ENCODE measurements around the gene TCF7L2.

The TCF7L2 gene

DNA sequence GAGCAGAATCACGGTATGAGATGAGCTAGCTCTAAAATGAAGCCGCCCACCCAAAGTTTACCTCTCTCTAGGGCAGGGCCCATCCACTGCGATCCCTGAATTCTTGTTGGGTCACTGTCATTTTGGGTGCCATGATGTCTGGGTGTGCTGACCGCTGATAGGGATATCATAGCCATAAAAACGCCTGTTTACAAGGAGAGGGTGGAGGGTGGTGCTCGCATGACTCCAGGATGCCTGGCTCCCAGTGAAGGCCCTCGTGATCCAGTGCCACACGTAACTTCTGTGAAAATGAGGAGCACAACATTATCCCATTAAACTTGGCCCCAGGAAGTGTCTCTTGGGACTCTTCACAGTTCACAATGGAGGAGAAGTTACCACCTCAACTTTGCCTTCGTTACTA is 139.5 kb downstream of the TCF7L2 start:
- H3K27me3 ChIP-seq (ENCODE audit: insufficient read depth, insufficient read length) = no peaks in the 10 kb centered on the region
- H3K9me3 ChIP-seq (ENCODE audit: insufficient read depth, low read length) = no peaks in the 10 kb centered on the region
- no peak for DNase-seq (ENCODE audit: low read depth, low spot score)
- TF ChIP-seq ZNF274 (IDR thresholded peaks at IDR 0.05; ENCODE audit: low read depth, low read length) = no peak
- no peaks in the 10 kb centered on the region for H3K4me1 ChIP-seq (ENCODE audit: insufficient read depth, insufficient read length)
- no peak overlapping the region for H3K4me3 ChIP-seq (ENCODE audit: insufficient read length, low read depth)
- H3K36me3 ChIP-seq (ENCODE audit: insufficient read depth, insufficient read length, low read length) = peaks cover 36% of the 10 kb centered on the region
- no peak overlapping the region for H3K9ac ChIP-seq (ENCODE audit: insufficient read length, low read depth)

DNA sequence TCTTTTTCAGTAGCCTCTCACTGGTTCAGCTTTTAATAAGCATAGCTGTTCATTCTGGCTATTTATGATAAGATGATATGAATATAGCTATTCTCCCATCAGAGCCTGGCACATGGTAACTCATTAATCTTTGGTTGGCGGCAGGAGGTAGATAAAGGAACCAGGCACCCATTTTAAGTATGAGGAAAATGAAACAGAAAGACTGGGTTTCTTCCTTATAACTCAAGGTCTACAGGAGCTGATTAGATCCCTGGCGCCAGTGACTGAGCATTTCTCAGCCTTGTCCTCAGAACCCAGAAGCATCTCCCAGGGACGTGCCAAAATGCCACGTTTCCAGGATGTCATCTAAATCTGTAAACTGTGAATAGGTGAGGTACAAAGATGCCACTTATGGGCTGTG is 141.9 kb downstream of the TCF7L2 start:
- Histone ChIP-seq H3K9ac (ENCODE audit: insufficient read length, low read depth) (no peak overlapping the region), H3K36me3 (ENCODE audit: insufficient read depth, insufficient read length, low read length) (peaks cover 50% of the 10 kb centered on the region), H3K27me3 (ENCODE audit: insufficient read depth, insufficient read length) (no peaks in the 10 kb centered on the region), H3K4me1 (ENCODE audit: insufficient read depth, insufficient read length) (peaks cover 3% of the 10 kb centered on the region), H3K4me3 (ENCODE audit: insufficient read length, low read depth) (no peak overlapping the region), H3K9me3 (ENCODE audit: insufficient read depth, low read length) (no peaks in the 10 kb centered on the region)
- TF ChIP-seq YY1 (IDR thresholded peaks at IDR 0.05; ENCODE audit: insufficient read depth, insufficient read length) (no peak), ZNF274 (IDR thresholded peaks at IDR 0.05; ENCODE audit: low read depth, low read length) (no peak), SUZ12 (IDR thresholded peaks at IDR 0.05; ENCODE audit: extremely low read depth, insufficient read depth, insufficient read length) (no peak)
- no peak for DNase-seq (ENCODE audit: low read depth, low spot score)

DNA sequence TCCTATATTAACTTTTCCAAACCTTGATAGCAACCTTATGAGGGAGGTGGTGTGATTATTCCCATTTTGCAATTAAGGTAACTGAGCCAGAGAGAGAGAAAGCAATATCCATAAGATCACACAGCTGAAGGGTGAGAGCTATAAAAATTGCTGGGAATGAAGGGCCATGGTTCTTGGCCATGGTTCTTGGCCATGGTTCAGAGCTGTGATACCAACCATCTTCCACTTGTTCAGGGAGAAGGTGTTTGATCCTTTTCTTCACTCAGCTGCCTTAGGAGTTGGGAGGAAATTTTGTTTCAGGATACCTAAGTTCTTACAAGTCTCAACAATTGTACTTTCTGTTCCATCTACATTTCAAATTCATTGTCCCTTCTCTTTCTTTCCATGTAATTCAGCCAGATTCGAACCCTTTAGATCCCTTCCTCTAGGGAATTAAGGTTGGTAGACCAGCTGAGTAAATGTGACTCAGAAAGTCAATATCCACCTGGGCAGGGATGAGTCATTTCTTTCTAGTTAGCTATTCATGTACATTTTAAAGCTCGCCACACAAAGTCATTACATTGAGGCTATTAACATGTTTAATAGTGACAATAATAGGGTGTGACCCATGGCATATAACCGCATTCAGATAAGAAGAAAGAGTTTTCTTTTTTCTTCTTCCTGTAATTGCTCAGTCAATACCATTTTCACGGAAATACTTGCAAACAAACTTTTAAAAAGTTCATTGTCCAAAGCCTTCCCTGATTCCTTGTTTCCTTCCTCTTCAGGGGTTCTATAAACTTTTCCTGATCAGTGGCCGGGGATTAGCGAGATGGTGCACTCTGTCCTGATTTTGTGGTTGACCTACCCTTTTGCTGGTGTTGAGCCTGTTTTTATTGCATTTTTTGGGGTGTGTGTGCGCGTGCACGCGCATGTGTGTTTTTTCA is 143.4 kb downstream of the TCF7L2 start:
- peaks cover 48% of the 10 kb centered on the region for H3K36me3 ChIP-seq (ENCODE audit: insufficient read depth, insufficient read length, low read length)
- DNase-seq (ENCODE audit: low read depth, low spot score) = no peak
- no peaks in the 10 kb centered on the region for H3K27me3 ChIP-seq (ENCODE audit: insufficient read depth, insufficient read length)
- no peak overlapping the region for H3K9ac ChIP-seq (ENCODE audit: insufficient read length, low read depth)
- no peaks in the 10 kb centered on the region for H3K9me3 ChIP-seq (ENCODE audit: insufficient read depth, low read length)
- H3K4me1 ChIP-seq (ENCODE audit: insufficient read depth, insufficient read length) = peaks cover 3% of the 10 kb centered on the region
- TF ChIP-seq ZNF274 (IDR thresholded peaks at IDR 0.05; ENCODE audit: low read depth, low read length) = no peak
- TF ChIP-seq SUZ12 (IDR thresholded peaks at IDR 0.05; ENCODE audit: extremely low read depth, insufficient read depth, insufficient read length) = no peak
- TF ChIP-seq YY1 (IDR thresholded peaks at IDR 0.05; ENCODE audit: insufficient read depth, insufficient read length) = no peak
- no peak overlapping the region for H3K4me3 ChIP-seq (ENCODE audit: insufficient read length, low read depth)

DNA sequence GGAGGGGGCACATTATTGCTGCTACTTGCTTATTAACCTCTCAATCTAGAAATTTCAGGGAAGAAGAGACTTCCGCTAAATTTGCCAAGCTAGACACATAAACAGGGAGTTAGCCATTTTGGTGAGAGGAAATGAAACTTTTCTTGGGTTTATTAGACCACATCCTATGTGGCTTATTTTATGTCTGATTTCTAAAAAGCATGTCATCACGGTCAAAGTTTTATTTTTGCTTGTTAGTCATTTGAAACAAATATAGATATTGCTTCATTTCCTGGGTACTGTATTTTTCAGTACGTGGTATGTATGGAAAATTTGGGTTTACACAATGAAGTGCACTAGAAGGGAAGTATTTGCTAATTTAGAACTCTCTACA is 144.1 kb downstream of the TCF7L2 start:
- peaks cover 42% of the 10 kb centered on the region for H3K36me3 ChIP-seq (ENCODE audit: insufficient read depth, insufficient read length, low read length)
- H3K9ac ChIP-seq (ENCODE audit: insufficient read length, low read depth) = no peak overlapping the region
- DNase-seq (ENCODE audit: low read depth, low spot score) = no peak
- TF ChIP-seq YY1 (IDR thresholded peaks at IDR 0.05; ENCODE audit: insufficient read depth, insufficient read length) = no peak
- TF ChIP-seq SUZ12 (IDR thresholded peaks at IDR 0.05; ENCODE audit: extremely low read depth, insufficient read depth, insufficient read length) = no peak
- no peak for TF ChIP-seq ZNF274 (IDR thresholded peaks at IDR 0.05; ENCODE audit: low read depth, low read length)
- no peaks in the 10 kb centered on the region for H3K27me3 ChIP-seq (ENCODE audit: insufficient read depth, insufficient read length)
- H3K4me3 ChIP-seq (ENCODE audit: insufficient read length, low read depth) = no peak overlapping the region
- peaks cover 3% of the 10 kb centered on the region for H3K4me1 ChIP-seq (ENCODE audit: insufficient read depth, insufficient read length)
- no peaks in the 10 kb centered on the region for H3K9me3 ChIP-seq (ENCODE audit: insufficient read depth, low read length)

DNA sequence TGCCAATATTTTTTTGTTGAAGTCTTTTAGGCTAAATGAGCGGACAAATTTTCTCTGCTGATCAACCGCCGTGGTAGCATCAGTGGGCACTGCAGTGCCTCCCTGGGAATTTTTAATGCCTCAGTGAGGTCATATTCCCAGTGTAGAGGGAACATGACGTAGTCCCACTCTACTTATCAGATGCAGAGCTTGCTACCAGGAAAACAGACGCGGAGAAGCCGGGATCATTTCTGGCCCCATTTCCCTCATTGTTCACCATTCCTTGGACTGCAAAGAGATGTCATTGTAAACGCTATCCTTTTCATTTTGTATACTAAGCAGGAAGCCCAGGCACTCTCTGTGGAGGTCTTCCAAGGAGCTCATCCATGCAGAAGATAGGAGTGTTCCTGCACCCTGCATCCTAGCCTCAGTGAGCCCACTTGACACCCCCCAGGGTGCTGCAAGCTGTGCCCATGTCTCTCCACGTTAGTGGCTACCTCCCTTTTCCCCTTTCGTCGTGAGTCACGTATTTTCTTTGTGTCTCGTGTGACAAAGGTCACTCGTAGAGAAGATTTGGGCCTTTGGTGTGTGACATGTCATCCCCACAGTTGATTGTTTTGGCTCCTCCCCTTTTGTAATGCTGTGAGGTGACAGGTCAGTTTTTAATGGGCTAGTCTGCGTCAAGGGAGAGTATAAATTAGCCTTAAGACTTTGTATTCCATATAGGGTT is 145.5 kb downstream of the TCF7L2 start:
- Histone ChIP-seq H3K9me3 (ENCODE audit: insufficient read depth, low read length) (no peaks in the 10 kb centered on the region), H3K36me3 (ENCODE audit: insufficient read depth, insufficient read length, low read length) (peaks cover 44% of the 10 kb centered on the region), H3K4me1 (ENCODE audit: insufficient read depth, insufficient read length) (peaks cover 6% of the 10 kb centered on the region), H3K4me3 (ENCODE audit: insufficient read length, low read depth) (no peak overlapping the region), H3K27me3 (ENCODE audit: insufficient read depth, insufficient read length) (no peaks in the 10 kb centered on the region), H3K9ac (ENCODE audit: insufficient read length, low read depth) (no peak overlapping the region)
- TF ChIP-seq YY1 (IDR thresholded peaks at IDR 0.05; ENCODE audit: insufficient read depth, insufficient read length) (no peak), ZNF274 (IDR thresholded peaks at IDR 0.05; ENCODE audit: low read depth, low read length) (no peak), SUZ12 (IDR thresholded peaks at IDR 0.05; ENCODE audit: extremely low read depth, insufficient read depth, insufficient read length) (no peak)
- no peak for DNase-seq (ENCODE audit: low read depth, low spot score)

DNA sequence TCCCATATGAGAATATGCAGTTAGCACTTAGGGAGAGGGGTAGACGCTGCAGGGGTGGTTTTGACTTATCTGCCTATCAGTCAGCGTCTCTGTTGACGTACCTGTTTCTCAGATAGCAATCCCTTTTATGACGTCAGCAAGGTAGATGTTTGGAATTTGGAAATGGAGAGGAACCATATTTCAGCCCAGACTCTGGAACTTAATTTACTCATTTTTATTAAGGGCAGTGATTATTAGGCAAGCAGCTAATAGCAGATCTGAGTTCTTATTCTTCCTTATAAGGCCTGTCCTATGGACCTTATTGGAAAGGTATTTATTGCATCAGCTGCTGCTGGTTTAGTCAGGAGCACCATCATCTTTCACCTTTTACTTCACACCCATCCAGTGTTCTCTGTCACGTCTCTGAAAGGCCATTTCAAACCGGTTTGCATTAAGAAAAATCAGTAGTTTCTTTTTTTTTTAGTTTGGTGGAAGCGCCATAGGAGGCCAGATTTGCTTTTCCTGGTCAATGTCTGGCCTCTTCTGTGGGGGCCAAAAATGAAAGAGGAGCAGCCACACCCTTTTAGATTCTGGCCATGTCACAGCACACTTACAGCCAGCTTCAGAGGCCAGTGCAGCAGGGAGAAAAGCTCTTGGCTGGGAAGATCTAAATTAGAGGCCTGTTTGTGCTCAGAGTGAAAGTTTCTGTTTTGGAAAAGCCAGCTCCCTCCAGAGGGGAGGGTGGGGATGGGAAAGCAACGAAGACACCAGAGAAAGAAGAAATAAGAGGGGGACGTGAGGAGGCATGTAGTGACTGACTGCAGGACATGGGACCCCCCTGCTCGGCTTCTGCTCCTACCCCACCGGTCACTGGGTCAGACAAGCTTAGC is 146.3 kb downstream of the TCF7L2 start:
- no peak for DNase-seq (ENCODE audit: low read depth, low spot score)
- Histone ChIP-seq H3K27me3 (ENCODE audit: insufficient read depth, insufficient read length) (no peaks in the 10 kb centered on the region), H3K9ac (ENCODE audit: insufficient read length, low read depth) (peak overlapping the region; percentile 32), H3K36me3 (ENCODE audit: insufficient read depth, insufficient read length, low read length) (peaks cover 42% of the 10 kb centered on the region), H3K4me3 (ENCODE audit: insufficient read length, low read depth) (no peak overlapping the region), H3K4me1 (ENCODE audit: insufficient read depth, insufficient read length) (peaks cover 6% of the 10 kb centered on the region), H3K9me3 (ENCODE audit: insufficient read depth, low read length) (no peaks in the 10 kb centered on the region)
- TF ChIP-seq ZNF274 (IDR thresholded peaks at IDR 0.05; ENCODE audit: low read depth, low read length) = no peak

DNA sequence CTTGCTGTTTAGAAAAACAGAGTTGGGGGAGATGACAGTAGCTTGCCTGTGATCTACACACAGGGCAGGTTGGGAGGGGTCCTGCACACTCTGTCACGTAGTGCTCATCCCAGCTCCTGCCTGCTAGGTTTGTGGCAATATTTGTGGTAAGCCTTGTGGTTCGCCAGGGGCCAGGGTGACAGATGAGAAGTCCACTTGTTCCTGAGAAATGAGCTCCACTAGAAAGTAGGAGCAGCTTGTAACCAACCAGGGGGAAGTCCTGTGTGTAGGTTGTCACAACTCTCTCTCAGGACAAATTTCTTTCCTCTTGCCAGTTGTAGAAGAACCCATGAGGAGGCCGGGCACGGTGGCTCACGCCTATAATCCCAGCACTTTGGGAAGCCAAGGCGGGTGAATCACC is 147.0 kb downstream of the TCF7L2 start:
- peak overlapping the region; percentile 32 for H3K9ac ChIP-seq (ENCODE audit: insufficient read length, low read depth)
- H3K4me1 ChIP-seq (ENCODE audit: insufficient read depth, insufficient read length) = peaks cover 6% of the 10 kb centered on the region
- H3K9me3 ChIP-seq (ENCODE audit: insufficient read depth, low read length) = no peaks in the 10 kb centered on the region
- H3K4me3 ChIP-seq (ENCODE audit: insufficient read length, low read depth) = no peak overlapping the region
- TF ChIP-seq ZNF274 (IDR thresholded peaks at IDR 0.05; ENCODE audit: low read depth, low read length) = no peak
- no peak for TF ChIP-seq YY1 (IDR thresholded peaks at IDR 0.05; ENCODE audit: insufficient read depth, insufficient read length)
- no peak for TF ChIP-seq SUZ12 (IDR thresholded peaks at IDR 0.05; ENCODE audit: extremely low read depth, insufficient read depth, insufficient read length)
- H3K27me3 ChIP-seq (ENCODE audit: insufficient read depth, insufficient read length) = no peaks in the 10 kb centered on the region
- peaks cover 36% of the 10 kb centered on the region for H3K36me3 ChIP-seq (ENCODE audit: insufficient read depth, insufficient read length, low read length)
- no peak for DNase-seq (ENCODE audit: low read depth, low spot score)

Measured in NT2/D1 (cell line).